Testis (tissue), 2 donors: ENCODE data around the gene GRM4.

Source experiments
- POLR2A ChIP-seq: fragments of 450-650 bp; IDR thresholded peaks from one replicate; pipeline ENCODE4 v1.6.1; 2017; ENCODE audit warnings: antibody characterized with exemption, mild to moderate bottlenecking, moderate library complexity
- TF ChIP-seq, protein P1 (sequence below), 3 experiments: fragments of 450-650 bp in 2 of 3; fragments of 200-600 bp in 1 of 3; sonication (generic) in 1 of 3; IDR thresholded peaks; one replicate each; pipeline ENCODE4 v1.5.1; 2016 to 2019; ENCODE audit warnings: antibody characterized with exemption in 3 of 3, mild to moderate bottlenecking in 2 of 3, moderate library complexity in 1 of 3

- TF ChIP-seq POLR2A, result no peak
- TF ChIP-seq, protein P1, sequence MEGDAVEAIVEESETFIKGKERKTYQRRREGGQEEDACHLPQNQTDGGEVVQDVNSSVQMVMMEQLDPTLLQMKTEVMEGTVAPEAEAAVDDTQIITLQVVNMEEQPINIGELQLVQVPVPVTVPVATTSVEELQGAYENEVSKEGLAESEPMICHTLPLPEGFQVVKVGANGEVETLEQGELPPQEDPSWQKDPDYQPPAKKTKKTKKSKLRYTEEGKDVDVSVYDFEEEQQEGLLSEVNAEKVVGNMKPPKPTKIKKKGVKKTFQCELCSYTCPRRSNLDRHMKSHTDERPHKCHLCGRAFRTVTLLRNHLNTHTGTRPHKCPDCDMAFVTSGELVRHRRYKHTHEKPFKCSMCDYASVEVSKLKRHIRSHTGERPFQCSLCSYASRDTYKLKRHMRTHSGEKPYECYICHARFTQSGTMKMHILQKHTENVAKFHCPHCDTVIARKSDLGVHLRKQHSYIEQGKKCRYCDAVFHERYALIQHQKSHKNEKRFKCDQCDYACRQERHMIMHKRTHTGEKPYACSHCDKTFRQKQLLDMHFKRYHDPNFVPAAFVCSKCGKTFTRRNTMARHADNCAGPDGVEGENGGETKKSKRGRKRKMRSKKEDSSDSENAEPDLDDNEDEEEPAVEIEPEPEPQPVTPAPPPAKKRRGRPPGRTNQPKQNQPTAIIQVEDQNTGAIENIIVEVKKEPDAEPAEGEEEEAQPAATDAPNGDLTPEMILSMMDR (IDR thresholded peaks at IDR 0.05), result no peak
These were observed 117.9 kb downstream of the GRM4 start for GRCh38 chr6:34027939-34028441.
